K562 (cell line): Measurements from ENCODE around the gene AHI1. TPM values are rescaled to one million over a fixed set of nuclear protein-coding genes. Genes with fewer than 3 reads are reported as not detected.

Source experiments
- ADNP ChIP-seq: fragments of 200-800 bp; sonication (Bioruptor generic); IDR thresholded peaks from 2 replicates; pipeline ENCODE4 v1.6.1; 2016; ENCODE audit warnings: missing genetic modification characterization, missing compliant biosample characterization
- BACH1 ChIP-seq: fragments of 200-800 bp; sonication (Bioruptor generic); IDR thresholded peaks from 2 replicates; pipeline ENCODE4 v1.6.1; 2016; ENCODE audit warnings: missing genetic modification characterization, missing compliant biosample characterization
- CC2D1A ChIP-seq: fragments of 450-650 bp; IDR thresholded peaks from 2 replicates; pipeline ENCODE4 v1.6.1; 2017; ENCODE audit warnings: mild to moderate bottlenecking
- DMBX1 ChIP-seq: fragments of 250-450 bp; sonication (Bioruptor Pico); IDR thresholded peaks from 2 replicates; pipeline ENCODE4 v1.8.0; 2022; ENCODE audit warnings: inconsistent platforms, mild to moderate bottlenecking, moderate library complexity, borderline replicate concordance
- DPF2 ChIP-seq: fragments of 450-650 bp; IDR thresholded peaks from 2 replicates; pipeline ENCODE4 v1.6.1; 2016
- ETV6 ChIP-seq, 3 experiments: fragments of 150-350 bp in 1 of 3; sonication (generic) in 1 of 3; formaldehyde crosslinking in 1 of 3; IDR thresholded peaks; 2 replicates each; pipeline versions ENCODE4 v1.6.1 to v1.8.0; 2014 to 2022; ENCODE audit warnings: borderline replicate concordance in 2 of 3, low read depth in 2 of 3, antibody characterized with exemption in 1 of 3, low read length in 1 of 3, mild to moderate bottlenecking in 1 of 3, missing genetic modification reagents in 1 of 3
- GATA2 ChIP-seq: sonication (generic); formaldehyde crosslinking; IDR thresholded peaks from 2 replicates; pipeline ENCODE4 v1.4.0; 2020; ENCODE audit warnings: mild to moderate bottlenecking, missing genetic modification reagents
- GTF2F1 ChIP-seq: IDR thresholded peaks from 2 replicates; pipeline ENCODE4 v1.6.1; 2011; ENCODE audit warnings: low read depth, low read length, improper control_type of control experiment
- HDGF ChIP-seq: fragments of 450-650 bp; IDR thresholded peaks from 2 replicates; pipeline ENCODE4 v1.6.1; 2016
- HNRNPUL1 ChIP-seq: fragments of 200-400 bp; formaldehyde crosslinking; IDR thresholded peaks from 2 replicates; pipeline ENCODE4 v1.6.1; 2017; ENCODE audit warnings: low read length
- KAT2B ChIP-seq: IDR thresholded peaks from one replicate; pipeline ENCODE4 v1.6.1; 2012; ENCODE audit warnings: low read depth, mild to moderate bottlenecking, control low read depth, inconsistent platforms, low read length, moderate library complexity
- KDM4B ChIP-seq, 2 experiments: fragments of 450-650 bp in 1 of 2; sonication (generic) in 1 of 2; IDR thresholded peaks; 2 replicates each; pipeline ENCODE4 v1.6.1; 2016 to 2017; ENCODE audit warnings: borderline replicate concordance in 2 of 2, antibody characterized with exemption in 1 of 2, low read depth in 1 of 2, mild to moderate bottlenecking in 1 of 2
- MEIS2 ChIP-seq: fragments of 450-650 bp; IDR thresholded peaks from 2 replicates; pipeline ENCODE4 v1.6.1; 2014; ENCODE audit warnings: mild to moderate bottlenecking; ENCODE audit not compliant: partially characterized antibody
- MXD1 ChIP-seq: fragments of 250-450 bp; sonication (Bioruptor Pico); IDR thresholded peaks from 2 replicates; pipeline ENCODE4 v1.8.0; 2021; ENCODE audit warnings: borderline replicate concordance, mild to moderate bottlenecking, moderate library complexity; ENCODE audit not compliant: poor library complexity, severe bottlenecking
- NR2F6 ChIP-seq: fragments of 450-650 bp; formaldehyde crosslinking; IDR thresholded peaks from 2 replicates; pipeline ENCODE4 v1.4.0; 2020; ENCODE audit warnings: mild to moderate bottlenecking
- POLR3G ChIP-seq: IDR thresholded peaks from 2 replicates; pipeline ENCODE4 v1.6.1; 2011; ENCODE audit not compliant: insufficient read length, insufficient replicate concordance; ENCODE audit errors: extremely low read depth
- RAD51 ChIP-seq: fragments of 450-650 bp; IDR thresholded peaks from 2 replicates; pipeline ENCODE4 v1.7.1; 2016; ENCODE audit warnings: low read depth, mild to moderate bottlenecking, borderline replicate concordance
- RBFOX2 ChIP-seq: fragments of 200-400 bp; formaldehyde crosslinking; IDR thresholded peaks from 2 replicates; pipeline ENCODE4 v1.6.1; 2017; ENCODE audit warnings: low read depth, mild to moderate bottlenecking, low read length, moderate library complexity
- SMARCE1 ChIP-seq: fragments of 450-650 bp; IDR thresholded peaks from 2 replicates; pipeline ENCODE4 v1.7.1; 2016; ENCODE audit warnings: mild to moderate bottlenecking
- SRF ChIP-seq, 2 experiments: fragments of 250-450, 450-650 bp in 1 of 2; sonication (Bioruptor Pico) in 1 of 2; sonication (generic) in 1 of 2; formaldehyde crosslinking; IDR thresholded peaks; 2 replicates each; pipeline versions ENCODE4 v1.5.0 to v1.5.1; 2020 to 2022; ENCODE audit warnings: mild to moderate bottlenecking in 1 of 2, missing genetic modification reagents in 1 of 2
- TAF7 ChIP-seq: fragments of 450-650 bp; IDR thresholded peaks from 2 replicates; pipeline ENCODE4 v1.6.1; 2016; ENCODE audit warnings: missing genetic modification characterization, missing compliant biosample characterization
- ZEB2 ChIP-seq: fragments of 450-650 bp; IDR thresholded peaks from 2 replicates; pipeline ENCODE4 v1.6.1; 2016
- ZNF3 ChIP-seq: fragments of 250-450 bp; sonication (Bioruptor Pico); IDR thresholded peaks from 2 replicates; pipeline ENCODE4 v1.5.0; 2021; ENCODE audit warnings: mild to moderate bottlenecking, moderate library complexity
- ZNF408 ChIP-seq: fragments of 250-450 bp; sonication (Bioruptor Pico); IDR thresholded peaks from 2 replicates; pipeline ENCODE4 v1.4.0; 2020; ENCODE audit warnings: low read depth, mild to moderate bottlenecking, moderate library complexity
- ZNF445 ChIP-seq: fragments of 250-450 bp; sonication (Bioruptor Pico); IDR thresholded peaks from 2 replicates; pipeline ENCODE4 v1.4.0; 2020; ENCODE audit warnings: low read depth, mild to moderate bottlenecking, moderate library complexity
- ZNF57 ChIP-seq: fragments of 450-650 bp; formaldehyde crosslinking; IDR thresholded peaks from 2 replicates; pipeline ENCODE4 v1.4.0; 2020; ENCODE audit warnings: mild to moderate bottlenecking, moderate library complexity
- ZNF589 ChIP-seq: fragments of 200-800 bp; sonication (Bioruptor generic); IDR thresholded peaks from 2 replicates; pipeline ENCODE4 v1.6.1; 2016; ENCODE audit warnings: low read depth, missing genetic modification characterization, missing compliant biosample characterization
- ZNF668 ChIP-seq: fragments of 250-450 bp; sonication (Bioruptor Pico); IDR thresholded peaks from 2 replicates; pipeline ENCODE4 v1.8.0; 2022; ENCODE audit warnings: mild to moderate bottlenecking, inconsistent platforms
- polyA plus RNA-seq, 8 experiments: library from polyadenylated mRNA; depleted of rRNA in 4 of 8; stranded (reverse) in 5 of 8; unstranded in 3 of 8; fragments of >200 nt; fragmentation: Nextera tagmentation in 2 of 8; fragmentation: Illumina TruSeq in 1 of 8; extraction: Ambion mirVana in 2 of 8; extraction: Trizol in 1 of 8; gene quantifications; 2 replicates each; pipeline versions ENCODE4 v1.2.1 to v1.2.3, GENCODE V29; 2011 to 2014; ENCODE audit warnings: inconsistent platforms in 1 of 8, missing spikeins in 1 of 8
- total RNA-seq, 7 experiments: library from RNA; depleted of rRNA in 6 of 7; stranded (reverse); fragments of >200 nt in 6 of 7; fragmentation: Illumina TruSeq in 2 of 7; extraction: Trizol in 2 of 7; gene quantifications; 2 replicates each; pipeline versions ENCODE4 v1.2.1 to v1.2.3, GENCODE V29; 2011 to 2021; ENCODE audit warnings: low replicate concordance in 1 of 7
- TF ChIP-seq, protein P1 (sequence below): fragments of 200-400 bp; formaldehyde crosslinking; IDR thresholded peaks from 2 replicates; pipeline ENCODE4 v1.6.1; 2017; ENCODE audit warnings: mild to moderate bottlenecking, low read depth, low read length, moderate library complexity

Gene AHI1
- total and polyA plus RNA-seq, 9 of the 15 experiments (the other 6 are each of a cell fraction or from before 2014, with no cell fraction given) = 24.7 to 54.9 (median 32.2) TPM

GRCh38 chr6:135306740-135307420, 190.7 kb downstream of the AHI1 start (continued):
- TF ChIP-seq GATA2 = no peak; the same call in 1 of the 2 replicates
- no peak for TF ChIP-seq ZNF3
- peak; percentile 72 for TF ChIP-seq ADNP (tag)
- TF ChIP-seq BACH1 (tag) = peak; percentile 46
- no peak for TF ChIP-seq ZNF445 (CRISPR knock-in tag)
- TF ChIP-seq DMBX1 (CRISPR knock-in tag) = no peak; the same call in 1 of the 2 replicates
- no peak for TF ChIP-seq NR2F6 (CRISPR knock-in tag)
- no peak for TF ChIP-seq GTF2F1
- no peak for TF ChIP-seq MEIS2
- TF ChIP-seq RAD51 = no peak
- TF ChIP-seq ZNF408 (CRISPR knock-in tag) = no peak
- TF ChIP-seq ETV6 (IDR thresholded peaks at IDR 0.05; ENCODE audit: borderline replicate concordance in 1 of 2, low read depth in 2 of 2, low read length in 1 of 2) = peak; percentile 94 to 99
- no peak for TF ChIP-seq ETV6 (CRISPR knock-in tag; IDR thresholded peaks at IDR 0.05; ENCODE audit: borderline replicate concordance)
- TF ChIP-seq RBFOX2 = no peak
- TF ChIP-seq KAT2B = no peak
- TF ChIP-seq MXD1 (CRISPR knock-in tag) = no peak
- TF ChIP-seq POLR3G = no peak
- peak; percentile 64; the same call in 1 of the 2 replicates for TF ChIP-seq CC2D1A
- no peak for TF ChIP-seq ZNF57
- peak in 1 of 2 experiments; percentile 38; a peak in 1 of 4 replicates for TF ChIP-seq SRF (CRISPR knock-in tag; IDR thresholded peaks at IDR 0.05)
- TF ChIP-seq ZNF589 (CRISPR knock-in tag) = 0 out of 2 replicates have a peak, but pooled peaks have one; percentile 35
- TF ChIP-seq DPF2 = peak; percentile 78; the same call in 1 of the 2 replicates
- TF ChIP-seq SMARCE1 = peak; percentile 94
- TF ChIP-seq HDGF = no peak
- peak; percentile 71 for TF ChIP-seq ZEB2
- TF ChIP-seq HNRNPUL1 = no peak
- TF ChIP-seq TAF7 = no peak
- TF ChIP-seq KDM4B (IDR thresholded peaks at IDR 0.05; ENCODE audit: borderline replicate concordance in 2 of 2, low read depth in 1 of 2) = no peak
- TF ChIP-seq, protein P1, sequence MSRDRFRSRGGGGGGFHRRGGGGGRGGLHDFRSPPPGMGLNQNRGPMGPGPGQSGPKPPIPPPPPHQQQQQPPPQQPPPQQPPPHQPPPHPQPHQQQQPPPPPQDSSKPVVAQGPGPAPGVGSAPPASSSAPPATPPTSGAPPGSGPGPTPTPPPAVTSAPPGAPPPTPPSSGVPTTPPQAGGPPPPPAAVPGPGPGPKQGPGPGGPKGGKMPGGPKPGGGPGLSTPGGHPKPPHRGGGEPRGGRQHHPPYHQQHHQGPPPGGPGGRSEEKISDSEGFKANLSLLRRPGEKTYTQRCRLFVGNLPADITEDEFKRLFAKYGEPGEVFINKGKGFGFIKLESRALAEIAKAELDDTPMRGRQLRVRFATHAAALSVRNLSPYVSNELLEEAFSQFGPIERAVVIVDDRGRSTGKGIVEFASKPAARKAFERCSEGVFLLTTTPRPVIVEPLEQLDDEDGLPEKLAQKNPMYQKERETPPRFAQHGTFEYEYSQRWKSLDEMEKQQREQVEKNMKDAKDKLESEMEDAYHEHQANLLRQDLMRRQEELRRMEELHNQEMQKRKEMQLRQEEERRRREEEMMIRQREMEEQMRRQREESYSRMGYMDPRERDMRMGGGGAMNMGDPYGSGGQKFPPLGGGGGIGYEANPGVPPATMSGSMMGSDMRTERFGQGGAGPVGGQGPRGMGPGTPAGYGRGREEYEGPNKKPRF = no peak
- no peak for TF ChIP-seq ZNF668 (CRISPR knock-in tag)
